ENCODE results near the gene ONECUT1.

ONECUT1 gene

GRCh38 chr15:52772766-52773165, 17.4 kb downstream of the ONECUT1 start:
- no peak for DNase-seq (ENCODE audit: low read depth)
- TF ChIP-seq CTCF (conservative IDR thresholded peaks at IDR 0.05; ENCODE audit: low read depth, low read length), result no peak
- H3K4me3 ChIP-seq (ENCODE audit: low read length), result no peak overlapping the region

GRCh38 chr15:52765785-52766184, 24.4 kb downstream of the ONECUT1 start:
- no peak for DNase-seq (ENCODE audit: low read depth)
- TF ChIP-seq CTCF (conservative IDR thresholded peaks at IDR 0.05; ENCODE audit: low read depth, low read length), result peak; percentile 48
- H3K4me3 ChIP-seq (ENCODE audit: low read length), result no peak overlapping the region

GRCh38 chr15:52764731-52765130, 25.4 kb downstream of the ONECUT1 start:
- no peak overlapping the region for H3K4me3 ChIP-seq (ENCODE audit: low read length)
- DNase-seq (ENCODE audit: low read depth), result no peak
- TF ChIP-seq CTCF (conservative IDR thresholded peaks at IDR 0.05; ENCODE audit: low read depth, low read length), result no peak

GRCh38 chr15:52762621-52763020, 27.5 kb downstream of the ONECUT1 start:
- H3K4me3 ChIP-seq (ENCODE audit: low read length), result no peak overlapping the region
- DNase-seq (ENCODE audit: low read depth), result no peak
- no peak for TF ChIP-seq CTCF (conservative IDR thresholded peaks at IDR 0.05; ENCODE audit: low read depth, low read length)

GRCh38 chr15:52760562-52760961, 29.6 kb downstream of the ONECUT1 start:
- DNase-seq (ENCODE audit: low read depth), result no peak
- no peak overlapping the region for H3K4me3 ChIP-seq (ENCODE audit: low read length)
- no peak for TF ChIP-seq CTCF (conservative IDR thresholded peaks at IDR 0.05; ENCODE audit: low read depth, low read length)

GRCh38 chr15:52759969-52760368, 30.2 kb downstream of the ONECUT1 start:
- no peak overlapping the region for H3K4me3 ChIP-seq (ENCODE audit: low read length)
- TF ChIP-seq CTCF (conservative IDR thresholded peaks at IDR 0.05; ENCODE audit: low read depth, low read length), result no peak
- no peak for DNase-seq (ENCODE audit: low read depth)

- H3K4me3 ChIP-seq (ENCODE audit: low read length), result no peak overlapping the region
- no peak for DNase-seq (ENCODE audit: low read depth)
- no peak for TF ChIP-seq CTCF (conservative IDR thresholded peaks at IDR 0.05; ENCODE audit: low read depth, low read length)
Observed at GRCh38 chr15:52757496-52757895, 32.6 kb downstream of the ONECUT1 start.
